H9 (cell line): ENCODE results near the gene SMIM23. TPM values are rescaled to one million over a fixed set of nuclear protein-coding genes. Genes with fewer than 3 reads are reported as not detected.

Source experiments
- DNase-seq: peaks from one replicate; pipeline ENCODE4 v3.0.0-alpha.2; 2017
- H2AFZ ChIP-seq: one replicate; pipeline ENCODE4 v1.6.1; 2013; ENCODE audit warnings: mild to moderate bottlenecking, low read length, control low read depth, moderate library complexity
- H2AK5ac ChIP-seq: 2 replicates; pipeline ENCODE4 v1.6.1; 2013; ENCODE audit warnings: low read length, control low read depth, mixed read lengths; ENCODE audit not compliant: insufficient read length
- H2BK120ac ChIP-seq: one replicate; pipeline ENCODE4 v1.6.1; 2013; ENCODE audit warnings: low read depth, mild to moderate bottlenecking, low read length, control low read depth, inconsistent platforms; ENCODE audit not compliant: poor library complexity, severe bottlenecking
- H2BK12ac ChIP-seq: 2 replicates; pipeline ENCODE4 v1.6.1; 2013; ENCODE audit warnings: low read length, control low read depth, mixed read lengths, low read depth; ENCODE audit not compliant: insufficient read length
- H2BK15ac ChIP-seq: 2 replicates; pipeline ENCODE4 v1.6.1; 2013; ENCODE audit warnings: low read depth, low read length, control low read depth
- H2BK20ac ChIP-seq: one replicate; pipeline ENCODE4 v1.6.1; 2013; ENCODE audit warnings: low read depth, mild to moderate bottlenecking, low read length, control low read depth, inconsistent platforms; ENCODE audit not compliant: poor library complexity, severe bottlenecking
- H2BK5ac ChIP-seq: 2 replicates; pipeline ENCODE4 v1.6.1; 2013; ENCODE audit warnings: low read length, control low read depth, mixed read lengths; ENCODE audit not compliant: insufficient read length
- H3K14ac ChIP-seq: 2 replicates; pipeline ENCODE4 v1.6.1; 2013; ENCODE audit warnings: low read length, control low read depth; ENCODE audit not compliant: insufficient read depth
- H3K18ac ChIP-seq: 2 replicates; pipeline ENCODE4 v1.6.1; 2013; ENCODE audit warnings: low read depth, mild to moderate bottlenecking, mixed read lengths, low read length, control low read depth; ENCODE audit not compliant: insufficient read length
- H3K23ac ChIP-seq: 2 replicates; pipeline ENCODE4 v1.6.1; 2013; ENCODE audit warnings: low read length, control low read depth, mixed read lengths, low read depth; ENCODE audit not compliant: insufficient read length
- H3K23me2 ChIP-seq: 2 replicates; pipeline ENCODE4 v1.6.1; 2013; ENCODE audit warnings: low read depth, mild to moderate bottlenecking, mixed read lengths, low read length, control low read depth; ENCODE audit not compliant: insufficient read length, poor library complexity, severe bottlenecking
- H3K27ac ChIP-seq: 2 replicates; pipeline ENCODE4 v1.5.1; 2013; ENCODE audit warnings: low read length, control low read depth, mixed read lengths, low read depth; ENCODE audit not compliant: insufficient read length
- H3K27me3 ChIP-seq: 2 replicates; pipeline ENCODE4 v1.6.1; 2013; ENCODE audit warnings: low read length, control low read depth, inconsistent platforms; ENCODE audit not compliant: insufficient read depth
- H3K4ac ChIP-seq: 2 replicates; pipeline ENCODE4 v1.6.1; 2013; ENCODE audit warnings: low read depth, mild to moderate bottlenecking, control low read depth, inconsistent platforms, low read length, moderate library complexity
- H3K4me1 ChIP-seq: 2 replicates; pipeline ENCODE4 v1.6.1; 2013; ENCODE audit warnings: low read length, control low read depth, inconsistent platforms; ENCODE audit not compliant: insufficient read depth
- H3K4me2 ChIP-seq: 2 replicates; pipeline ENCODE4 v1.6.1; 2013; ENCODE audit warnings: low read length, control low read depth, mixed read lengths; ENCODE audit not compliant: insufficient read length, insufficient read depth
- H3K56ac ChIP-seq: 2 replicates; pipeline ENCODE4 v1.6.1; 2013; ENCODE audit warnings: low read depth, mild to moderate bottlenecking, mixed read lengths, low read length, control low read depth; ENCODE audit not compliant: insufficient read length
- H3K79me1 ChIP-seq: 2 replicates; pipeline ENCODE4 v1.6.1; 2013; ENCODE audit warnings: low read depth, mild to moderate bottlenecking, moderate library complexity, low read length, control low read depth, inconsistent platforms; ENCODE audit not compliant: insufficient read depth, poor library complexity, severe bottlenecking
- H3K79me2 ChIP-seq: 2 replicates; pipeline ENCODE4 v1.6.1; 2013; ENCODE audit warnings: low read length, control low read depth, inconsistent platforms; ENCODE audit not compliant: insufficient read depth
- H3K9ac ChIP-seq: 2 replicates; pipeline ENCODE4 v1.6.1; 2013; ENCODE audit warnings: low read length, control low read depth, mixed read lengths; ENCODE audit not compliant: insufficient read length; ENCODE audit errors: extremely low read depth
- H3K9me3 ChIP-seq: one replicate; pipeline ENCODE4 v1.6.1; 2013; ENCODE audit warnings: low read depth, low read length, inconsistent platforms; ENCODE audit not compliant: control insufficient read depth
- H3T11ph ChIP-seq: one replicate; pipeline ENCODE4 v1.6.1; 2013; ENCODE audit warnings: mild to moderate bottlenecking, low read length, control low read depth, inconsistent platforms
- H4K20me1 ChIP-seq: one replicate; pipeline ENCODE4 v1.6.1; 2013; ENCODE audit not compliant: control insufficient read depth, insufficient read length, insufficient read depth
- H4K5ac ChIP-seq: 2 replicates; pipeline ENCODE4 v1.6.1; 2013; ENCODE audit warnings: low read depth, mild to moderate bottlenecking, mixed read lengths, low read length, control low read depth; ENCODE audit not compliant: insufficient read length
- H4K8ac ChIP-seq: replicated peaks from 2 replicates; pipeline ENCODE4 v1.6.1; 2013; ENCODE audit warnings: low read length, control low read depth, mixed read lengths, low read depth; ENCODE audit not compliant: insufficient read length
- H4K91ac ChIP-seq: 2 replicates; pipeline ENCODE4 v1.6.1; 2013; ENCODE audit warnings: low read depth, mild to moderate bottlenecking, moderate library complexity, mixed read lengths, low read length, control low read depth; ENCODE audit not compliant: insufficient read length
- H3K27ac Mint-ChIP-seq, 3 experiments: 2 replicates in 2 of 3; 3 replicates in 1 of 3; pipeline ENCODE4 v1.8.0; 2020 to 2021; ENCODE audit warnings: mixed read lengths in 3 of 3, mild to moderate bottlenecking in 1 of 3, moderate library complexity in 1 of 3
- H3K27me3 Mint-ChIP-seq: 2 replicates; pipeline ENCODE4 v1.8.0; 2021; ENCODE audit warnings: low read depth, mild to moderate bottlenecking, moderate library complexity, mixed read lengths
- H3K36me3 Mint-ChIP-seq, 3 experiments: 2 replicates in 2 of 3; 3 replicates in 1 of 3; pipeline ENCODE4 v1.8.0; 2020 to 2021; ENCODE audit warnings: low read depth in 3 of 3, mixed read lengths in 3 of 3; ENCODE audit not compliant: insufficient read depth in 1 of 3
- H3K4me1 Mint-ChIP-seq, 2 experiments: 2 replicates each; pipeline ENCODE4 v1.8.0; 2020; ENCODE audit warnings: mixed read lengths in 2 of 2
- H3K4me3 Mint-ChIP-seq, 2 experiments: 2 replicates in 1 of 2; 3 replicates in 1 of 2; pipeline ENCODE4 v1.8.0; 2020 to 2021; ENCODE audit warnings: mild to moderate bottlenecking in 2 of 2, mixed read lengths in 2 of 2, moderate library complexity in 1 of 2
- H3K9me3 Mint-ChIP-seq, 2 experiments: 2 replicates in 1 of 2; 3 replicates in 1 of 2; pipeline ENCODE4 v1.8.0; 2020; ENCODE audit warnings: mild to moderate bottlenecking in 2 of 2, mixed read lengths in 2 of 2, moderate library complexity in 1 of 2
- whole genome bisulfite sequencing: extraction: QIAGEN DNeasy Blood & Tissue Kit; methylation state at CpG from one replicate; pipeline ENCODE4 v1.1.7; 2013; ENCODE audit warnings: missing lambda C conversion rate, low lambda C conversion rate, mixed read lengths; ENCODE audit not compliant: insufficient read length; ENCODE audit errors: extremely low coverage; 5-methylcytosine and 5-hydroxymethylcytosine counted together
- total RNA-seq: library from RNA; stranded (reverse); gene quantifications from 2 replicates; pipeline ENCODE4 v1.2.1, GENCODE V29; 2021
- TF ChIP-seq, protein P1 (sequence below): fragments of 200-600 bp; sonication (generic); conservative IDR thresholded peaks from 3 replicates; pipeline ENCODE4 v1.8.0; 2021; ENCODE audit warnings: antibody characterized with exemption, mild to moderate bottlenecking

SMIM23 gene
- total RNA-seq, 1 experiment from 2014 or later = not detected

DNA sequence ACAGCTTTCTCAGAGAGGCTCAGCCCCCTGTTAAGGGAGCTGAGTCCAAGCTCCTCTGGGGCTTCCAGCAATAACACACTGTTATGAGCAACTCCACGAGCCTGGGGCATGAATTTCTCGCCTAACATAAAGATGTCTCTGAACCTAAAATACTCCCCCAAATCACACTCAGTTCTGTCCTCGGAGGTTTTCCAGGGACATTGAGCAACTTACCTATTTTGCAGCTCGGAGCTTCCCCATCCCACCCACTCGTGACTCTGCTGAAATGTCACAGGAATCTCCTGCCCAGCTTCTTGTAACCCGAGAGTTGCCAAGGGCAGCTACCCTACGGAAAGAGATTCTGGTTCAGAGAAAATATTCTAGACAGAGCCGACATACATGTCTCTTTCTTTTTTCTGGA, 47.1 kb upstream of the SMIM23 start:
- TF ChIP-seq, protein P1, sequence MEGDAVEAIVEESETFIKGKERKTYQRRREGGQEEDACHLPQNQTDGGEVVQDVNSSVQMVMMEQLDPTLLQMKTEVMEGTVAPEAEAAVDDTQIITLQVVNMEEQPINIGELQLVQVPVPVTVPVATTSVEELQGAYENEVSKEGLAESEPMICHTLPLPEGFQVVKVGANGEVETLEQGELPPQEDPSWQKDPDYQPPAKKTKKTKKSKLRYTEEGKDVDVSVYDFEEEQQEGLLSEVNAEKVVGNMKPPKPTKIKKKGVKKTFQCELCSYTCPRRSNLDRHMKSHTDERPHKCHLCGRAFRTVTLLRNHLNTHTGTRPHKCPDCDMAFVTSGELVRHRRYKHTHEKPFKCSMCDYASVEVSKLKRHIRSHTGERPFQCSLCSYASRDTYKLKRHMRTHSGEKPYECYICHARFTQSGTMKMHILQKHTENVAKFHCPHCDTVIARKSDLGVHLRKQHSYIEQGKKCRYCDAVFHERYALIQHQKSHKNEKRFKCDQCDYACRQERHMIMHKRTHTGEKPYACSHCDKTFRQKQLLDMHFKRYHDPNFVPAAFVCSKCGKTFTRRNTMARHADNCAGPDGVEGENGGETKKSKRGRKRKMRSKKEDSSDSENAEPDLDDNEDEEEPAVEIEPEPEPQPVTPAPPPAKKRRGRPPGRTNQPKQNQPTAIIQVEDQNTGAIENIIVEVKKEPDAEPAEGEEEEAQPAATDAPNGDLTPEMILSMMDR = no peak
- Histone ChIP-seq H3T11ph (no peak overlapping the region), H3K9ac (no peak overlapping the region), H3K79me2 (no peaks in the 10 kb centered on the region), H4K5ac (no peak overlapping the region), H3K56ac (no peak overlapping the region), H3K4me2 (no peak overlapping the region), H3K23me2 (no peaks in the 10 kb centered on the region), H3K4me1 (no peaks in the 10 kb centered on the region; the same call in 1 of the 2 replicates), H3K4ac (no peak overlapping the region), H2AK5ac (no peak overlapping the region), H2BK15ac (no peak overlapping the region), H3K9me3 (no peaks in the 10 kb centered on the region), H2BK5ac (no peak overlapping the region), H3K27me3 (no peaks in the 10 kb centered on the region), H4K8ac (no peak overlapping the region), H3K18ac (no peak overlapping the region), H2AFZ (no peak overlapping the region), H3K14ac (no peak overlapping the region), H3K27ac (no peak overlapping the region), H3K23ac (no peak overlapping the region), H3K79me1 (no peaks in the 10 kb centered on the region), H2BK120ac (no peak overlapping the region), H2BK20ac (no peak overlapping the region), H4K20me1 (no peaks in the 10 kb centered on the region), H4K91ac (no peak overlapping the region), H2BK12ac (no peak overlapping the region)
- Mint-ChIP-seq H3K4me3 (no peak overlapping the region), H3K4me1 (peaks cover 37% of the 10 kb centered on the region in 2 experiments), H3K9me3 (no peaks in the 10 kb centered on the region), H3K27me3 (peaks cover 58% of the 10 kb centered on the region), H3K36me3 (no peaks in the 10 kb centered on the region), H3K27ac (no peak overlapping the region)
- WGBS = no CpG with 5 or more reads among the region's 8 CpGs
- DNase-seq = no peak
